ENCODE measurements around the gene ITGA1.
"Not testable (repeated sequence)": the region's sequence is repeated elsewhere in the genome, so short reads cannot be mapped to it uniquely, and the experiment has no call there.

The ITGA1 gene

DNA sequence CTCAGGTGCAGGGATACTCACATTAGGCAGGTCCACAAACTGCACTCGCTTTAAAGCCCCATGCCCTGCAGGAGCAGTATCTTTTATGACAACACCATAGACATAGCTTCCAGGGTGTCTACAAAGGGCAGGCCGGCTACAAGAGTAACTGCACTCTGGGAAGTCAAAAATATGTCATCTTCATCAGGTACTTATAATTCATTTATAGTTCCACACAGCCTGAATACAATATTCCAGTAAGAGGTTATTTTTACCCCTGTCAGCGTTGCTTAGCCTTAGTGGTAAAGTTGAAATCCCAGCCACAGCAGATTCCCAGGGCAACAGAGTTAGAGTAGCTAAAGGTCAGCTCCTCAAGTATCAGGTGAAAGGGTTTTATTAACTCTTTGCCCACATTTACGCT lies 119.1 kb downstream of the ITGA1 start:
- no peak for DNase-seq

DNA sequence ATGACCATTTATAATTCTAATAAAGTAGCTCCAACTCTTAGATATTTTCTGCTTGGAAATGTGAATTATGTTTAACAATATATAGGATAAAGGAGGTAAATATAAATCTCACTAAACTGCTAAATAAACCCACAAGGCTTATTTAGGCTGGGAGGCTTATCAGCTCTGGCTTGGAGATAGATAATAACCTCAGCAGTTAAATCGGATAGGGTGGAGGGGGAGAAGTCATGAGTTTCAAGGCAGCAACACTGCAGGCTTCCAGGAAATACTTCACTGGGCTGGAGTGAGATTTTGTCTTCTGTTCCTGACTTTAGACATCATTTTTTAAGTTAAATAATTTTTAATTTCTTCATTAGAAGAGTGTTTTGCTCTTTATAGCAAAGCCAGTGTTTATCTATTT lies 121.5 kb downstream of the ITGA1 start:
- no peak for DNase-seq

DNA sequence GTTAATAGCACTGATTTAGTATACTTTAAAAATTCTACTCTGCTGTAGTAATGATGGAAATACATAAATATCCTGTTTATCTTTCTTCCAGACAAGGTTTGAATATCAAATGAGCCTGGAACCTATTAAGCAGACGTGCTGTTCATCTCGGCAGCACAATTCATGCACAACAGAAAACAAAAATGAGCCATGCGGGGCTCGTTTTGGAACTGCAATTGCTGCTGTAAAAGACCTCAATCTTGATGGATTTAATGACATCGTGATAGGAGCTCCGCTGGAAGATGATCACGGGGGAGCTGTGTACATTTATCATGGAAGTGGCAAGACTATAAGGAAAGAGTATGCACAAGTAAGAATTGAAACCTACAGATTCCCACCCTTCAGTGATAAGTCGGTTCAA lies 122.4 kb downstream of the ITGA1 start:
- no peak for DNase-seq

DNA sequence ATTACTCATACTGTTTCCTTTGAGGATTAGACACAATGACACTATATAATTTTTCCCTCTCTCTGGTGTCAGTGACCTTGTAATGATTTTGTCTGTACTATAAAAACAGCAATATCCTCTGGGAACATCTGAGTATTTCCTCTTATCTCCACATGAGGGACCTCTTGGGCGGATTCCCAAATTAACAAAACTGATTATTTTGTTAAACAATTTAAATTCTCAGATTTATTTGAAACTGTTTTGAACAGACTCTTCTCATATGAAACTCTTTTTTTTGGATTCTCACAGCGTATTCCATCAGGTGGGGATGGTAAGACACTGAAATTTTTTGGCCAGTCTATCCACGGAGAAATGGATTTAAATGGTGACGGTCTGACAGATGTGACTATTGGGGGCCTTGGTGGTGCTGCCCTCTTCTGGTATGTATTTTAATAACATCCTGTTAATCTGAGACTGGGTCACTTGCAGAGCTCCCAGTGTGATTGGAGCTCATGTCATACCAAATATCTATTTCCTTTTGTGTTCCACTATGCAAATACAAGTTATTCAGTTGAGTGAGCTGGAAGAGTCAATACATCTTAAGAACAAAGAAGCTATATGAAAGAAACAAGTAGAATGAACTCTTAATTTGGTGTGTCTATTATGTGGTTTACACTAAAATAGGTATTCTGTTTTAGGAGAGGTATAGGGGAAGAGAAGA lies 127.6 kb downstream of the ITGA1 start:
- peak; percentile 78 for DNase-seq

DNA sequence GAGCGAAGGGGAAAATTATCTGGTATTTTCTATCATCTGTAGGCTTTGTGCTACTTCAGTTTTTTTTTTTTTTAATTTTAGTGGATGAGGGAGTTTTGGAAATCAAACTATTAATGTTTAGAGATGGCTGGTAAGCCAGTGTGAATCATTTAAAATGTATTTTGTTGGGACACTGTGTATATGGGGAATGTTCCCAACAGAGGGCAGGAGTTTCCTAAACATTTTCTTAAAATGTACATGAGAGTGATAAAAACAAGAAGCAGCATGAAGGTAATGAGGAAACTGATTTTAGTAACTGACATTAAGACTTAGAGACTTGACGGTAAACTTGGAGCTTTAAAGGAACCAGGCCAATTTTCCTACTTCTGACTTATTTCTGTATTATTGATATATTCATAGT lies 133.2 kb downstream of the ITGA1 start:
- no peak for DNase-seq

DNA sequence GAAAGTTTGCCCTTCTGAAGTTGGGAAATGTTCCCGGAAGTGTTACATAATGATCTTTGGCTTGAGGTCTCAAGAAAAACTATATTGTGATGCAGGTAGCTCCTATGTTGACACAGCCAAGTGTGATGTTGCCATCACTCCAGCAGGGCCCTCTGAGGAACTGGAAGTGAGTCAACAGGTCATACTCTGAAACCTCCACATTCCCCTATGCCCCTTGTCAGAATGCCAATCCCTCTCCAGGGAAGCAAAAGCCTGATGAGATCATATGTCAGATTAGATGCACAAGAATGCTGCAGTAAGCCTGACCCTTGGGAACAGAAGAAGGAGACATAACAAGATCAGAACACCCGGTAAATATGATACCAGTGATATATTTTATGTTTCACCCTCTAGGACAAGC lies 134.7 kb downstream of the ITGA1 start:
- no peak for DNase-seq

DNA sequence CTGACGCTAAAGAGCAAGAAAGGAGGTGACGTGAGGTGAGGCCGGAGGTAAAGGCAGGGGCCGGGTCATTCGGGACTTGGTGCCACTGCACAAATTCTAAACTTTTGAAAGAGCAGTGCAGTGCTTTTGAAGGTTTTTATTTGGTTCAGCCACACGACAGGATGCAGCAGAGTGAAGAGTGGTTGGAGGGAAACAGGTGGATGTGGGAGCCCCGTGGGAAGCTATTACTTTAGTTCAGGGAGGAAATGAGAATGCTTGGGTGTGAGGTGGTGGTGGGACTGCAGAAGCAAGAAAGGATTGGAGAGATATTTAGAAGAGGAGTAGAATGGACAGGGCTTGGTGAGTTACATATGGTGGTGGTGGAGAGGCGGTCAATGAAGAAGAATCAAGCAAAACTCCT lies 136.7 kb downstream of the ITGA1 start:
- no peak for DNase-seq

DNA sequence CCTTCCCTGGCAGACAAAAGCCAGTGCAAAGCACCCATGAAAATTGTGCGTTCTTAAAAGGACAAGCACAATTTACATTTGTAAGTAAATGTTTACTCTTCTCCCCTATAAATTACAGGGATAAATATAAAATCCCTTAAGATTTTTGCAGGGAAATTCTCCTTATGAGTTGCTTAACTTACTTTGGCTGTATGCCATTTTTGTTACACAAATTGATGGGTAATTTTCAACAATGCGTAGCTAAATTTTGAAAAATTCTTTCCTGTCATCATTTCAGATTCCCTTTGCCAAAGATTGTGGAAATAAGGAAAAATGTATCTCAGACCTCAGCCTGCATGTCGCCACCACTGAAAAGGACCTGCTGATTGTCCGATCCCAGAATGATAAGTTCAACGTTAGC lies 137.3 kb downstream of the ITGA1 start:
- DNase-seq, result no peak

DNA sequence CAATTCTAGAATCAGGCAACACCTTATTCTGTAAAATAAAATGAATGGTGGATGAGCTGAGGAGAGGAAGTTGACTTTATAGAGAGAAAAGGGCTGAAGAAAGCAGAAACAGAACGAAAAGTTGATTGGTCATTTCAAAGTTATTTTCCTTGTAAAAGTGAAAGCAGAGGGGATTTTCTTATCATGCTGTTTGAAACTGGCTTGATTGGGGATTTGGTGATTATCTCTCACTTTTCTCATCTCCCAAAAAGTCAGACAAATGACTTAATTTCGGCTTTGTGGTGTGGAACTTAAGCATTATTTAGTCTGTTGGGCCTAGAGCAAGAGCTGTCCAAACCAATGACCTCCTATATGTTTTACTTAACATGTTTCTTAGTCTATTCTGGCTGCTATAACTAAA lies 141.0 kb downstream of the ITGA1 start:
- no peak for DNase-seq

DNA sequence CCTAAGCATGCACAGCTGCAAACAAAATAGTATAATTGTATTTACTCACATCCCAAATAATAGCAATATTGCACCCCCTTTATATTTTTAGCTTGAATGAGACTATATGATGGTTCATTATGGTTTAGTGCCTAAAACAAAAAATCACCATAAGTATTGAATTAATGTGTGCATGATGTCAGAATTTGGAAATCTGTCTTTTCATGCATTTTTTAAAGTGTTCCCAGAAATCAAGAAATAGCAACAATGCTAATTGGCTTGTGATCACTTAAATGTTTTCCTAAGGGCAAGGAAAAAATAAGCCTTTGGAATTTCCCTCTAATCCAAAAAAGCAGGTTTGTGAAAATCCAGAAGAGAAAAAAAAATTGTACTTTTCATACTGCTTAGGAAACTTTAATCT lies 150.5 kb downstream of the ITGA1 start:
- DNase-seq, result no peak

DNA sequence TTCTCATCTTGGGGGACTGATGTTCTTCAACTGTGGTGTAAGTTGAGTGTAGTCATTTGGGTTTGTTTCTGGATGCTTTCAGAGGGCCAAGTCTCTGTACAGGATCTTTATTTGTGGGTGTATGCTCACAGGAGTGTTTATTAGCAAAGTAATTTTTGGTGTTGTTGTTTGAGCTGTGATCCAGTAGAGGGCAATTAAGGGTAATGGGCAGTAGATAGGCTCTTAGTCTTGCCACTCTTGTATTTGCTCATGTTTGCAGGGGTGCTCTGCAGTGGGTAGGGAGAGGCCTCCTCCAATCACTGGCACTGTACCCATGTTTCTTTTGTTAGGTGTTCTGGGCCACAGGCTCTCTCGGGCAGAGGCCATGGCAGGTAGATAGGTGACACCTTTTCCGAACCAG lies 155.6 kb downstream of the ITGA1 start:
- no peak for DNase-seq

DNA sequence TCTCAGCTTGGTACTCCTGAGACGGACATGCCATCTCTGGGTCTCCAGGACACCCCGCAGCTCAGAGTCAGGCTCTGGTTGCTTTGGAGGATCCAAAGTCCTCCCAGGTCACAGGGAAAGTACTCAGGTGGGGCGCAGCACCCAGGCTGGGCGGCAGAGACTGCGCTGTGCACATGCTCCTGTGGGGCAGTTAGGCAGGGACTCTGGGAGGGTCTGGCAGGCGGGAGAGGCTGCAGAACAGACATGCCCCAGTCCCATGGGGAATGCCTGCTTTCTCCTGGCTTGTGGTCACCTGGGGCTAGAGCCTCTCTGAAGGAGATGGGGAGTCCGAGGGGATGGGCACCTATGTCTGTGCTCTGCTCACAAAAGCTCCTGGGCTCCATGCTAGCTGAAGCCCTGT lies 156.1 kb downstream of the ITGA1 start:
- DNase-seq, result no peak

DNA sequence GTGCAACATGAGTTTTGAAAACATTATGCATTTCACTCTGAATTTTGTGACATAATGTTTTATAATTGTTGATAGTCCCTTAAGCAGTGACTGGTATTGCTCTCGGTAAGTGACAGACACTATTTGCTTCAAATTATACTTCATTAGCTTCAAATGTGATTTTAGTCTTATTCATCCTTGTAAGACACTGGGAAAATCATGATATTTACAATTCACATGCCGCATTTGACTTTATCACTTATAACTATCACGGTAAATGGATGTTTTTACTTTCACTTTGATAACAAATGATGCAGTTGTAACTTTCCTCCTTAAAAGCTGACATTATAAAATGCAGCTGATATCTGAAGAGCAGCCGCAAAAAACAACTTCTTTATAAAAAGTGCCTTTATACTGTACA lies 157.3 kb downstream of the ITGA1 start:
- no peak for DNase-seq

DNA sequence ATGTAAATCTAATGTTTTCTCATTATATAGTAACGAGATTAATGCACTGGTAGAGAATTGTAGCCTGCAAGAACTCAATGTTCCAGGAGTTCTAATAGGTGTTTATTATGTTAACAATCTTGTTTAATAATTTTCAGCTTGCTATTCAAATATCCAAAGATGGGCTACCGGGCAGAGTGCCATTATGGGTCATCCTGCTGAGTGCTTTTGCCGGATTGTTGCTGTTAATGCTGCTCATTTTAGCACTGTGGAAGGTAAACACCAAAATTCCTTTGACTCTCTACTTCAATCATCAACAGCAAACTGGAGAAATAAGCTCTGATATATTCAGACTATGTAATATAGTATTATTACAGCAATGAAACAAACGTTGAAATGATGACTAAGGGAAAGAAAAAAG lies 159.5 kb downstream of the ITGA1 start:
- no peak for DNase-seq

DNA sequence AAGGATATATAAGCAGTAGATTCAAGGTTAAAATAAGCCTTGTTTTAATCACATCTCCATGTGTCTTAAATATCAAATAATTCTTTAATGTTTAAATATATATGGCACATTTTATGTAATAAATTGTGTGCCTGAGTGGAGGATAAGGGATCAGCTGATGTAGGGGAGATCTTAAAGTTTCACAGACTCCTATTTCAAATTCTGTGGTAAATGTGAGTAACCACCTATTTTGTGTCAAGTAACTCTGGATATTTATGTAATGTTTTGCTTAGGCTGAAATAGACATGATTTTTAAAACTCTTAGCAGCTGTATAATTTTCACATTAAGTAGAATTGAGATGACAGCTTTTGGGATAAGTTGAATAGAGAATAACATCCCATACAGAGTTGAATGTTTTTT lies 160.1 kb downstream of the ITGA1 start:
- no peak for DNase-seq

DNA sequence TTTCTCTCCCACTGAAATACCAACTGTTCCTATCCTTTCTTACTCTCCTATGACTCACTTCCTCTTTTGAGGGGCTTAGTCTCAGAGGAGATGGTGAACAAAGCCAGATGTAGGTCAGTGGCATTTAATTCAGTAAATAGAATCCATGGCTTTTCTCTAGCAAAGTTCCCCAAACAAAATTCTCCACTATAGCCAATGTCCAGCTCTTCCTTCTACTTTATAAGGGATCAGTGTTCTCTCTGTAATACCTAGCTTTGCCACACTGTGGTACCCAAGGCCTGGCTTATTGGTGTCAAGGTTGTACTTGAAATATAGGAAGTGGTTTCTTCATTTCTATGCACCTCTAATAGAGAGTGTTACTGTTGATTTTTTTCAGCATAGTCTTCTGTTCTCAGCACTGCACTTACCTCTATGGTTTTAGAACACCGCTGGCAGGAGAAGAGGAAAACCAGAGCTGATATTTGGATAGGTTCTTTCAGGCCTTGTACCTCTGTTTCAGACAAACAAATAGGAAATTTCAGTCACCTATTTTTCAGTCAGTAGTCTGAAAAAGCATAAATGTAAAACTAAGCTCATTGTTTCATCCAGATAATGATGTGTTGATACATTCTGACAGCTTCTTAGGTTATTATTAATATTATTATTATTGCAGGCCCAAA lies 160.8 kb downstream of the ITGA1 start:
- peak; percentile 75 for DNase-seq

DNA sequence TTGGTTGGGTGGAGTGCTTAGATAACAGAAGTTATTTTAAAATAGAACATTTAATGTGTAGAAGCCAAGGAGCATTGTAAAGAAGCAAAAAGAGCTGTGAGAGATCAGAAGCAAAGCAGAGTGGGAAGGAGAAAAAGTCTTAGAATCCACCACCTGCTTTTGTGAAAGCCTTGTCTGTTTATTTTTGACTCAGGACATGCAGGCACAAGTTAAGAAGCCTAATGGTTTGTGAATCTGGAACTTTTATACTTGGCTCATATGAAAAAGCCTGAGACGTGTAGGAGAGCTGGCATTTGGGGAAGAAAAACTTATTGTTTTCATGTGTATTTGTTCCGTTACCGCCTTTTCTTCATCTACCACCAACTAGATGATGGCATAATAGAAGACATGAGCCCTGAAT lies 163.0 kb downstream of the ITGA1 start:
- DNase-seq, result no peak

DNA sequence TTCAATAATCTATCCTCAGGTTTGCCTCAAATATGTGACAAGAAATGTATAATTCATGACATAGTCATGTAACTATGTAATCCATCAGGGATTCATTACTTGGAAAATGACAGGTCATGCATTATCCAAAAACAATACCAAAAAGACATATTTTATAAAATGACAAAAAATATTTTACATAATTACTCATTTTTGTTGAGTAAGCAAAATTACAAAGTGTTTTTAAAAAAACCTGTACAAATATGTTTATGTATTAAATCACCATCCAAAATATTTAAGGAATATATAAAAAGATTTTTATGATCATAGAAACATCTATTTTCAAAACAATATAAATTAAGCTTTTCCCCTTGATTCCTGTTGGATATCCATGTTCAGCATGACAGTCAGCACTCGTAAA lies 164.8 kb downstream of the ITGA1 start:
- no peak for DNase-seq

DNA sequence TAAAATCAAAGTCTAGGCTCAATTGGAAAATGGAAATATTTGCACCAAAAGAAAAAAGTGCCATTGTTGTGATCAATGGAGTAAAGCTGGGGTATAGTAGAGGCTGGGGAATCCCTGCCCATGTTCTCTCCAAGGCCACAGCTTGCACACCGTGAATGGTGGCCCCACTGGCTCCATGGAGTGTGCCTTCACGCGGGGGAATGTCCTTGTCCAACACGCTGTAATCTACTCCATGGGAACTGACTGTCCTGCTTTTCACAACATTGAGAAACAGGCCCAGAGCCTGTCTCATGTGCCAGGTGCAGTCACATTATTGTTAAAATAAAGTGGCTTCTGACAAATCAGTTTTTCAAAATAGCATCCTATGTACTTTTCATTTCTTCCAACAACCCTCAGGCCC lies 168.3 kb downstream of the ITGA1 start:
- DNase-seq, result no peak

DNA sequence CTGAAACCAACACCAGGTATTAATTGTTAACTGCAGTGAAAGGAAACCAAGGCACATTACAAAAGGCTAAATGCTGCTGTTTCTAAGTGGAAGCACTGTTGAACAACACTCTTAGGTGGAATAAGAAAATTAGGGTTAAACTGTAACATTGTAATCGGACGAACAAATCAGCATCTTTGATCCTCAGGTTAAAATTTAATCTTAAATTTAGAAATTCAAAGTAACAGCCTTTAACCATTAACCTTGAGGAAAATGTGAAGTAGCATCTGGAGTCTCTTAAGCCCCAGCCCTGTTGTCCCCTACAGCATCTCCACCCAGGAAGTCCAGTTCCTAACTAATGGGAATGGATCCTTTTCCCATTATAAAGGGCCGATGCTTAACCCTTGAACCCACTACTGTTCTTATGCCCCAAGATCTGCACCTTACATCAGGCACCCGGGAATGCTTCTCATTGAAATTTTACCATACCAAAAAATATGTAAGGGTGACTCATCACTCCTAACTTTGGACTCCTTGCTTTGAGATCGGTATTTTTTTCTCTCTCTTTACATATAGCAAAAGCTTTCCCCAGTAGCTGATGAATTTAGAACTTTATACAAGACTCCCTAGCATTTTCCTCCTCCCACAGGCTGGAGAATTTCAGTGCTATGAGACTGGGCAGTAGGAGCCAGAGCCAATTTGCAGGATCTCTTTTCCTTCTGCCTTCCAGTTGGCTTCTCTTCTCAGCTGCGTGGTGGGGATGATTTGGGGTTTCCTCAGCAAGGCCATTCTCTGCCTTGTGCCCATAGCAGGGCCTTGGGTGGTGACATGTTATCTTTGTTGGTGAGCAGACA lies 169.4 kb downstream of the ITGA1 start:
- DNase-seq, result no peak

DNA sequence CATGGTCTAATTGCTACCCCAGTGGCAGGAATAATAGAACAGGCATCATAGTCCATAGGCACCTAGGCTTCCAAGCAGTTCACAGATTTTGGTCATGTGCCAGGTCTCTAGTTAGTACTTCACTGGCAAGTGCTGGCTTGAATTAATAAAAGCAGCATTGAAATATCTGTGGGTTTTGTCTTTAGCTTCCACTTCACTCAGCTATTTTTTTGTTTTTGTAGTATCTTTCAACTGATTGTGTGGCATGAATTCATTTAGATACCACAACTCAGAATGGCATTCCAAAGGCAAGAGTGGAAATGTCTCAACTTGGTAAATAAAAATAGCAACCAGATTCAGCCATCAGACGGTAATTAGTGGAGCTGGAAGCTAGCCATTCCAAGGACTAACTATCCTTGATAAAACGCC lies 173.6 kb downstream of the ITGA1 start:
- DNase-seq, result no peak

DNA sequence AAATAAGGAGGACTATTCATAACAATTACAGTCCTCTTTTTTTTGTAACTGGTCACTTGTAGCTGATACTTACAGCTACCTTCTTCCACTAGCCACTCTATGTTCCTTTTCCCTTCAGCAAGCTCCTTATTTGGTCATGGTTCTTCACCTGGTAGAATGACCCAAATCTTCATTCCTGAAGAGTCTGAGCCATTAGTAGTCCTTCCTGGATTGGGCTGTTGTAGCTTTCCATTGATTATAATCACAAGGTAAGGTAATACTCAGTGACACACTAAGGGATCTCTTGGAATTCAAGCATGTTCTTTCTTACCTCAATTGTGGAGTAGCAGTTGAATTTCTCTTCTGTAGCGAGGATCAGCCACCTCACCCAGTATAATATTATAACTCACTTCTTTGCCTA lies 175.9 kb downstream of the ITGA1 start:
- DNase-seq, result no peak

DNA sequence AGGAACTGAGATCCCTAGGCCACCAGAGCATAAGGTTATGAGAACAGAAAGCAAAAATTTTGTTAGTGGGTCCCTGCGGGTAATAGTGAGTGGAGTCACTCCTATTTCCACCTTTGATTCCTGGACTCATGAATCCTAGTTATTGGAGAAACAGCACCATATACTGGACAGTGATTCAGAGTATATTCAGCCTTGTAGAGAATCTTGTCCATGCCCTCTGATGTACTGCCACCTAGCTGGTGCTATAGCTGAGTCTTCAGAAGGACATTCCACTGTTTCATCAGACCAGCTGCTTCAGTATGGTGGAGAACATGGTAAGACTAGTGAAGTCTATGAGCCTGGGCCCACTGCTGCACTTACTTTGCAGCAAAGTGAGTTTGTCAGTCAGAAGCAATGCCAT lies 176.4 kb downstream of the ITGA1 start:
- no peak for DNase-seq

DNA sequence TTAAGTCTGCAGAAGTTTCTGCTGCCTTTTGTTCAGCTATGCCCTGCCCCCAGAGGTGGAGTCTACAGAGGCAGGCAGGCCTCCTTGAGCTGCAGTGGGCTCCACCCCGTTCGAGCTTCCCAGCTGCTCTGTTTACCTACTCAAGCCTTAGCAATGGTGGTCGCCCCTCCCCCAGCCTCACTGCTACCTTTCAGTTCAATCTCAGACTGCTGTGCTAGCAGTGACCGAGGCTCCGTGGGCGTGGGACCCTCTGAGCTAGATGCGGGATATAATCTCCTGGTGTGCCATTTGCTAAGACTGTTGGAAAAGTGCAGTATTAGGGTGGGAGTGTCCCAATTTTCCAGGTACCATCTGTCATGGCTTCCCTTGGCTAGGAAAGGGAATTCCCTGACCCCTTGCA lies 188.4 kb downstream of the ITGA1 start:
- DNase-seq, result not testable (repeated sequence)

Data from CD4-positive, alpha-beta T cell treated with Interleukin-12 subunit alpha and Interleukin-12 subunit beta, for 1 hour (primary cell).